H1 (cell line): ENCODE results near the gene PET100. TPM values are rescaled to one million over a fixed set of nuclear protein-coding genes. Genes with fewer than 3 reads are reported as not detected.

Source experiments
- CREB1 ChIP-seq: IDR thresholded peaks from 2 replicates; pipeline ENCODE4 v1.6.1; 2012; ENCODE audit warnings: inconsistent platforms
- HDAC2 ChIP-seq, 2 experiments: fragments of 300-600 bp in 1 of 2; sonication (generic) in 1 of 2; IDR thresholded peaks; 2 replicates each; pipeline ENCODE4 v1.6.1; 2011 to 2012; ENCODE audit warnings: low read depth in 2 of 2, low read length in 2 of 2, mild to moderate bottlenecking in 2 of 2, moderate library complexity in 2 of 2, borderline replicate concordance in 1 of 2, inconsistent platforms in 1 of 2
- SIRT6 ChIP-seq: IDR thresholded peaks from one replicate; pipeline ENCODE4 v1.7.1; 2012; ENCODE audit warnings: low read length, inconsistent platforms
- TBP ChIP-seq: IDR thresholded peaks from 2 replicates; pipeline ENCODE4 v1.6.1; 2011; ENCODE audit warnings: low read depth, low read length, improper control_type of control experiment
- polyA plus RNA-seq, 7 experiments: library from polyadenylated mRNA; depleted of rRNA in 3 of 7; stranded (reverse) in 5 of 7; unstranded in 2 of 7; fragments of >200 nt in 5 of 7; fragments of 200-250 nt in 2 of 7; gene quantifications; 1 replicate in 5 of 7; 2 replicates in 1 of 7; 4 replicates in 1 of 7; pipeline versions ENCODE4 v1.2.1 to v1.2.3, GENCODE V29; 2011 to 2013; ENCODE audit warnings: missing spikeins in 2 of 7, mixed read lengths in 2 of 7
- total RNA-seq: library from RNA; stranded (reverse); fragmentation: NEBNext Ultra II Directional; extraction: Animal tissue kit (Norgen Biotek cat#: 25700); gene quantifications from 2 replicates; pipeline ENCODE4 v1.2.1, GENCODE V29; 2021

PET100 gene
- total and polyA plus RNA-seq, 2 of the 8 experiments (the other 6 are each of a cell fraction or from before 2014, with no cell fraction given): 80.8 to 105 TPM

- TF ChIP-seq SIRT6 (no peak), TBP (no peak), CREB1 (no peak), HDAC2 (IDR thresholded peaks at IDR 0.05; ENCODE audit: borderline replicate concordance in 1 of 2, low read depth in 2 of 2, low read length in 2 of 2) (no peak)
Observed at GRCh38 chr19:7640803-7641202, 11.2 kb downstream of the PET100 start (continued).
